Urinary bladder (tissue), 4 donors: ENCODE measurements around the gene TRIM36. TPM values are rescaled to one million over a fixed set of nuclear protein-coding genes. Genes with fewer than 3 reads are reported as not detected.

Experiments
- DNase-seq: peaks from one replicate; pipeline ENCODE4 v3.0.0-alpha.2; 2015; ENCODE audit errors: extremely low spot score
- H3K27ac ChIP-seq: one replicate; pipeline ENCODE4 v1.5.1; 2013; ENCODE audit warnings: low read depth, mild to moderate bottlenecking, moderate library complexity
- H3K36me3 ChIP-seq: one replicate; pipeline ENCODE4 v1.6.1; 2013; ENCODE audit warnings: mild to moderate bottlenecking, moderate library complexity; ENCODE audit not compliant: insufficient read depth
- H3K4me1 ChIP-seq: one replicate; pipeline ENCODE4 v1.6.1; 2013; ENCODE audit warnings: mild to moderate bottlenecking, moderate library complexity; ENCODE audit not compliant: insufficient read depth
- H3K4me3 ChIP-seq: one replicate; pipeline ENCODE4 v1.5.1; 2013; ENCODE audit warnings: low read depth, low read length
- WGBS: extraction: QIAGEN DNeasy Blood & Tissue Kit; methylation state at CpG from one replicate; pipeline ENCODE4 v1.1.7; 2013; 5-methylcytosine and 5-hydroxymethylcytosine counted together
- polyA plus RNA-seq: library from polyadenylated mRNA; stranded (reverse); fragments of 200-250 nt; gene quantifications from one replicate; pipeline ENCODE4 v1.2.3, GENCODE V29; 2013
- total RNA-seq: library from RNA; depleted of rRNA; stranded (reverse); fragments of >200 nt; gene quantifications from one replicate; pipeline ENCODE4 v1.2.3, GENCODE V29; 2014
- donor health status: healthy with polysubstance abuse.
- donor health status: healthy.

The TRIM36 gene
- total and polyA plus RNA-seq, 2 donors = 0.34 to 1.8 TPM

- no peak overlapping the region for H3K4me3 ChIP-seq
- H3K4me1 ChIP-seq = no peaks in the 10 kb centered on the region
- no peaks in the 10 kb centered on the region for H3K36me3 ChIP-seq
- WGBS = 72% methylated on average over 2 of the region's 2 CpGs
- H3K27ac ChIP-seq = no peak overlapping the region
- DNase-seq = no peak
Measured at GRCh38 chr5:115079924-115080623, 89.6 kb downstream of the TRIM36 start.

Other genes starting within 250 kb of the TRIM36 start
- gene PGGT1B, start 93.0 kb upstream of the TRIM36 start, total RNA-seq = 30.5 TPM
- gene PGGT1B, start 93.0 kb upstream of the TRIM36 start, polyA plus RNA-seq = 7.0 TPM
- gene CCDC112, start 126.7 kb upstream of the TRIM36 start, total RNA-seq = 11.3 TPM
- gene CCDC112, start 126.7 kb upstream of the TRIM36 start, polyA plus RNA-seq = 5.5 TPM